GM12872 (cell line): ENCODE results near the gene PALD1.

Experiments used
- TF ChIP-seq, protein P1 (sequence below): IDR thresholded peaks from 3 replicates; pipeline ENCODE4 v1.5.1; 2011; ENCODE audit warnings: low read depth, mild to moderate bottlenecking, low read length, moderate library complexity; ENCODE audit not compliant: insufficient read depth

Gene PALD1

GRCh38 chr10:70513848-70514309 is 35.3 kb downstream of the PALD1 start:
- TF ChIP-seq, protein P1, sequence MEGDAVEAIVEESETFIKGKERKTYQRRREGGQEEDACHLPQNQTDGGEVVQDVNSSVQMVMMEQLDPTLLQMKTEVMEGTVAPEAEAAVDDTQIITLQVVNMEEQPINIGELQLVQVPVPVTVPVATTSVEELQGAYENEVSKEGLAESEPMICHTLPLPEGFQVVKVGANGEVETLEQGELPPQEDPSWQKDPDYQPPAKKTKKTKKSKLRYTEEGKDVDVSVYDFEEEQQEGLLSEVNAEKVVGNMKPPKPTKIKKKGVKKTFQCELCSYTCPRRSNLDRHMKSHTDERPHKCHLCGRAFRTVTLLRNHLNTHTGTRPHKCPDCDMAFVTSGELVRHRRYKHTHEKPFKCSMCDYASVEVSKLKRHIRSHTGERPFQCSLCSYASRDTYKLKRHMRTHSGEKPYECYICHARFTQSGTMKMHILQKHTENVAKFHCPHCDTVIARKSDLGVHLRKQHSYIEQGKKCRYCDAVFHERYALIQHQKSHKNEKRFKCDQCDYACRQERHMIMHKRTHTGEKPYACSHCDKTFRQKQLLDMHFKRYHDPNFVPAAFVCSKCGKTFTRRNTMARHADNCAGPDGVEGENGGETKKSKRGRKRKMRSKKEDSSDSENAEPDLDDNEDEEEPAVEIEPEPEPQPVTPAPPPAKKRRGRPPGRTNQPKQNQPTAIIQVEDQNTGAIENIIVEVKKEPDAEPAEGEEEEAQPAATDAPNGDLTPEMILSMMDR, result no peak

- TF ChIP-seq, protein P1, result no peak
Observed at GRCh38 chr10:70514591-70514990, 36.0 kb downstream of the PALD1 start.

DNA sequence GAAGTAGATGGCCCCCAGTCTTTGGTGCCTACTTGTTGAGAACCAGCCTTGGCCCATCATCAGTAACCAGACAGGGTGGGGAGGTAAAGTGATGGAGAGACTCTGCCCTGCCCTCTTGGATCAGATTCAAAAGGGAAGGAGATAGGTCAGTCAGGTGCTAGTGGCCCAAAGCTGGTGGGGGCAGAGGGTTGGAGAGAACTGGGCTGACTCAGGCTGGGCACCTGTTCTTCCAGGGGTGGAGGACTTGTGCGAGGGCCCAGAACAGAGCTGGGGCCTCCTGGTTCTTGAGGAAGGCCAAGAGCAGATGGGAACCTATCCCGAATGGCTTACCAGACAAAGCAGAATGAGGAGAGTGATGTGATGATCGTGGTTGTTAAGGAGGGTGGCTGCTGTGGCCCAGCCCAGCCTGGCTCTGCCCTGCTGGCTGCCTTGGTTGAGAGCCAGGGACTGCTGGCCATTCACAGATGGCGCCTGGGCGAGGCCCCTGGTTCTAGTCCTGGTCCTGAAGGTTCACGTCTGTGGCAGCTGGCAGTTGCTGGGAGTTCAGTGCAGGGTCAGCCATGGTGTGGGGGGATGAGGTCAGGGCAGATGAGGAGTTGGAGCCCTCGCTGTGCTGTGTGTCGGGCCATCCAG is 36.6 kb downstream of the PALD1 start:
- TF ChIP-seq, protein P1, result no peak

GRCh38 chr10:70518695-70519094 is 40.1 kb downstream of the PALD1 start:
- TF ChIP-seq, protein P1, result no peak

DNA sequence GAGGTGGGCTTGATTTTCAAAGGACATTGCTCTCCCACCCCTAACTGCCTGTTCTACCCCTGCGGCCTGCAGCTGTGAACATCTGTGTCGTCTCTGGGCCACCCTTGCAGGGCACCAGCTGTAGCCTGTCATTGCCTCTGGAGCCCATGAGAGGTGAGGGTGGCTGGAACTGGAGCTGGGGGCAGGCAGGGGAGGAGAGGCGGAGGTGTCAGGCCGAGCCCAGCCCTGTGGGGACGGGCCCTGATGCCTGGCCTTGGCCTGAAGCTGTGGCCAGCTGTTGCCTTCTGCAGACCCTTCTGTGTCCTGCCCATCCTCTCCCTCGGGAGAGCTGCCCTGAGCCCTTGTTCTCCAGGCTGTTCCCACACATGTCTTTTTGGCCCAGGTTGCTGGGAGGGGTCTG is 44.5 kb downstream of the PALD1 start:
- TF ChIP-seq, protein P1, result no peak

DNA sequence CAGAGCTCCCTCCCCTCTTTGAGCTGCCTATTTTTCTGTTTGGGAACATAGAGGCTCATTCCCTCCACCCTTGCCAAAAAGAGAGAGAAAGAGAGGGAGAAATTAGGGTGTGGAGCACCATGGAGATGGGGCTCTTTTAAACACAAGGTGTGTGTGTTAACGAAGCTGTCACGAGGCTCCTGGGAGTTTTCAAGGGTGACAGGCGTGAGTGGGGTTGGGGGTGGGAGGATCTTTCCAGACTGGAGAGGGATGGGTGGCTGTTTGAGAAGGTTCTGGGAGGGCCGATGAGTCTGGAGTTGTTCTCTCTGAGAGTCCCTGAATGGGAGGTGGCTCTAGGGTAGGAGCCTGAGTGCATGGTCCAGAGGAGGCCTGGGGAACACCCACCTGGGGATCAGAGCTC is 45.0 kb downstream of the PALD1 start:
- TF ChIP-seq, protein P1, result no peak

- TF ChIP-seq, protein P1, result no peak
Observed at GRCh38 chr10:70528314-70528713, 49.7 kb downstream of the PALD1 start.
